ENCODE data around the gene CUBN.
A peak's percentile ranks its signal among the peaks of the same experiment; 100 is the strongest.

CUBN gene

DNA sequence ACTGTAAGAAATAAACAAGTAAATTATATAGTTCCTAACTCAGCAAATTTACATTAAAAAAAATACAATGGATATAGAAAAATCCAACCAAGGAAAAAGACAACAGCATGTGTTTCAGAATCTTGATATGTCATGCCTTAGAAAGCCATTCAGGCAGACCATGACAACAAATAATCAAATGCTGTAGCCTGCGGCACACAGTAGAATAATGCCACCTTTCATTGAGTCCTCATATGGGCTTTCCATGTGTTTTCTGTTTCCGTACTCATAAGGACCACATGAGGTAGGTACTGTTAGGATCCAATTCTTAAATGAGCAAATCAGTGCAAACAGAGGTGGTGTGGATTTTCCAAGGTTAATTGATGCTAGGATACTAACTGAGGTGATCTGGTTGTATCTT lies 138.6 kb downstream of the CUBN start:
- no peak for DNase-seq (ENCODE audit: low read depth, low spot score)

DNA sequence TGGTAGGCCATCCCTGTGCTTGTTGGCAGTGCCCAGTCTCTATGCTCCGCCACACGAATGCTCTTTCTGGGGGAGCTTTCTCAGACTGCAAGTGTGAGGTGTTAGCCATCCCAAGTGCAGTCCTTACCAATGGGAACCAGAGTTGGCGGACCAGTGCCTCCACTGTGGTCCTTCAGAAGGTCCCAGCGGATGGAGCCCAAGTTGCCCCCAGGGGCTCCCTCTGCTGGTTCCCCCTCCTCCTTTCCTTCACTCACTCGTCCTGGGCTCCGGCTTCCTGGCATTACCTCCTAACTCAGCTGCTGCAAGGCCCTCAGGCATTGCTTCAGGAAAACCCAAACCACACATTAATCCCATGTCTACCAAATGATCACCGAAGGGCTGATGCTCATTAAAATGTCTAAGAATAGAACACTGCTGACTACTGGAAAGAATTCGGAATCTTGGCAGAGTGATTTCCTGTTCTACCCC lies 139.8 kb downstream of the CUBN start:
- DNase-seq (ENCODE audit: low read depth, low spot score): no peak

DNA sequence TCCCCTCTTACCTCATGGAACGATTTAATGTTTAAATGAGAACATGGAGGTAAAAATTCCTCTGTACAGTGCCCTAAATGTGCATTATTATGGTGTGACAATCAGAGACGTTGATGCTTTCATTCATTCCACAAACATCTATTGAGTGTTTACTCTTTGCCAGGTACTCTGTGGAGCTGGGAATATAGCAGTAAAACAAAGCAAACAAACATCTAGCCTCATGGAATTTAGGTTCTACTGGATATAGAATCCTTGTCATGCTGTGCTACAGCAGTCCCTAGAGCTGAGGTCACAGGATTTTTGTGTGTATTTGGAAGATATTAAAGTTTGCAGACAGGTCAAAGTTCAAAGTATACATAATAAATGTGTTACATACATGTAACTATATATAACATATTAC lies 140.7 kb downstream of the CUBN start:
- DNase-seq (ENCODE audit: low read depth, low spot score): no peak

DNA sequence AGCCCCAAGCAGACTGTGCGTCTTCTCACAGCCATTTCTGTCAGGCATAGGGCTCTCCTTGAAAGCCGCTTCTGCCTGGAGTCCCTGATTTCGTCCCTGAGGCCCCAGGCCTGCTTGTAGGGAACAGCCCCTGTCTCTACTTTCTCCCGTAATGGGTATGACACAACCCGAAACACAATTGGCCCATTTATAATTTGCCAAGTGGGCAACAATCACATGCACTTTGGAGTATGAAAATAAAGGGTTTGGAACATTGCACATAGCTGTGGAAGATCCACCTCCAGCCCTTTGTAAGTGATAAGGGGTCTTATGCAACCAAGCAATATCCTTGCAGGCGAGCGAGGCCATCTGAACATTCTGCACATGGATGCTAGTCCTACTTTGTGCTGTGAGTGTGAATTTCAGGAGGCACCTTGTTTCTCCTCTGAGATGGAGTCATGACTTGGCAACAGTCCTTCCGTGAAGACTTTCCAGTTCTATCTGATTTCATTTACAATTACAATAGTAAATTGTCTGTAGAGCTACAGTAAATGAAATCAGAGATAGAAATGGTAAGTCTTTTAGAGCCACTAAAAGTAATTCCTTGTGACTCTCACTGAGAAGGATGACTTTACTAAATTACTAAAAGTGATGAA lies 141.5 kb downstream of the CUBN start:
- no peak for DNase-seq (ENCODE audit: low read depth, low spot score)

DNA sequence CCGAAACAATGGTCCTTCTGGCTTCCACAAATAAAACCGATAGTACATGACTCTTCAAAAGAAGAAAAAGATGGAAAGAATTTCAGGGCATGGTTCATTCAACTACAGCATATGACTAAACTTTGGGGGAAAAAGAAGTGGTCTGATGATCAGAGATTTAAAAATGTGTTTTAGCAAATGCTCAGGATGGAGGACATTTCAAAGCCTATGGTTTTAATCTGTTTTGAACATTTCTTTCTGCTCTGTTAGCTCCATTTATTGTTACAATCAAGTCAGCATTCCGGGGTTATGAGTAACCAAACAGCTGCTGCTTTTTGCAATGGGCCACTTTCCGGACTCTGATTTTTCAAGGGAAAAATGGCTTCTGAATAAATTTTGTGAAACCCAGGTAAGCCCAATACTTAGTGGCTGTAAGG lies 142.4 kb downstream of the CUBN start:
- DNase-seq (ENCODE audit: low read depth, low spot score): no peak

DNA sequence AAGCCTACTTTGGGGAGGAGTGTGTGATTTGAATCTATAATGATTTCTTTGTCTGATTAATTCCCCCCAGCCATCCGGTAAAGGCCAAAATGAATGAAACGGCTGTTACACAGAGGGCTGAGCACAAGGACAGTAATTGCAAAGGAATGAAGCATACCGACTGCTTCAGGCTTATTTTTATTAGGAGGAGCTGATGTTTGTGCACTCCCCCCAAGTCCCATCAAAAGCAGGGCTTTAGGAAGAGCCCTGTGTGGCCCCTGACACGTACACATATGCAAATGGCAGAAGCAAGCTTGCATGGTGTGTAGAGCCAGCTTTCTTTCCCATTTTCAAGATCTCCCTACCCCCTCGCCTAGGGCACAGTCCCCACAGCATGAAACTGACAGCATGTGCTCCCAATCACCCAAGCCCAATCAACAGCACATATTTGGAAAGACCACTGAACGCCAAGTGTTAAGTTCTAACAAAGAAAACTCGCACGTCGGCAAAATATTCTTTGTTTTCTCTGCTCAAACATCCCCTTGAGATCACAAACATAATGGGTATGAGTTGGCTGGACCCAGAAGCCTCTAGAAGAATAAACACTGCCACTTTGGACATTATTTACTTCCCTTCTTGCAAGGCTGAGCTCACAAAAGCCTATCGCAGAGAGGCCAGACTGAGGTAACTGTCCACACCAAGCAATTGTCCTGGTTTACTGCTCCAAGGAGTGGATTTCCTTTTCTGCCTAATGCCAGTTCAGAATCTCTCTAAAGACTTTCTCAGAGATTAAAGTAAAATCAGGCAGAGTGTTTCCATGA lies 143.0 kb downstream of the CUBN start:
- no peak for DNase-seq (ENCODE audit: low read depth, low spot score)

DNA sequence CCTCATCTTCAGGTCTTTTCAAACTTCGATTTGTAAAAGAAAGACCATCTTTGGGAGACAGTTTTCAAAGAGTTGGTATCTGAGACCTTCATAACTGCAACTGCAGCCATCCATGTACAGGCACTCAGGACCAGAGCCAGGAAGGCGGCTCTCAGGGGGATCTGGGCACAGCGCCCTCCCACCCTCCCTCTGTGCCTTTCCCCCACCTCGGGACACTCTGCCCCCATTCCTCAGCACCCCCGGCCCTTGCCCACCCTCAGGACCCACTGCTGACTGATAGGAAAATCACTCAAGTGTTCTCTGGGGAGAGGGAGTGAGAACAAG lies 143.6 kb downstream of the CUBN start:
- no peak for DNase-seq (ENCODE audit: low read depth, low spot score)

DNA sequence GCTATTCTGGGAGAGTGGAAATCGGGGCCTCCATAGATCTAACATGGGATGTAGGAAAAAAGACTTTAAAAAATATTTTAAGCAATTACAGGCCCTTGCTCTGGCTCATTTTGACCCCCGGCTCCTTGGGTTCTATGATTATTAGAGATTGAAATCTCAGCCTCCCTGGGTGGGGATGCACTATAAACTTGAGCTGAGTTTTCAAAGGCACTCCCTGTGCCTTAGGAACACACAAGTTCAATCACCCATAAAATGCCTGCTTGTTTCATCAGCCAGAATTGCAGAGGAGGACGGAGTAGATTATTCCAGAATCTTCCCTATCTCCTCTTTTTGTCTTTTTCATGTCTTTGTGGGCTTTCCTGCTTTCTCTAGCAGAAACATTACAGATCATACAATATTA lies 145.4 kb downstream of the CUBN start:
- DNase-seq (ENCODE audit: low read depth, low spot score): no peak

DNA sequence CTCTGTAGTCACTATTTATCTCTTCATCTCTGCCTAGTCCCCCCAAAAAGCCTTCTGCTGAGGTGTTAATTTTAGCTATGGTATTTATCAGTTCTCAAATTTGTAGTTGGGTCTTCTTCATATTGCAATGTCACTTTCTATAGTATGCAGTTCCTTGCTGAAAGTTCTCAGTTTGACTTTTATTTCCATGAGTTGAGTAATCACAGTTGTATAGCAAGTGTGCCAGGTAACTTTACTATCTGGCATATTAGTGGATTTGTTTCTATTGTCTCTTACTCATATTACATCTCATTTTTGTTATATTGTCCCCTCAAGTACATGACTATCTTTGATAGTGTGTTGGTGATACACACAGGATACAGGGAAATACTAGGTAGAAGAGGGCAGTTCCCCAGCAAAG lies 152.8 kb downstream of the CUBN start:
- no peak for DNase-seq (ENCODE audit: low read depth, low spot score)

DNA sequence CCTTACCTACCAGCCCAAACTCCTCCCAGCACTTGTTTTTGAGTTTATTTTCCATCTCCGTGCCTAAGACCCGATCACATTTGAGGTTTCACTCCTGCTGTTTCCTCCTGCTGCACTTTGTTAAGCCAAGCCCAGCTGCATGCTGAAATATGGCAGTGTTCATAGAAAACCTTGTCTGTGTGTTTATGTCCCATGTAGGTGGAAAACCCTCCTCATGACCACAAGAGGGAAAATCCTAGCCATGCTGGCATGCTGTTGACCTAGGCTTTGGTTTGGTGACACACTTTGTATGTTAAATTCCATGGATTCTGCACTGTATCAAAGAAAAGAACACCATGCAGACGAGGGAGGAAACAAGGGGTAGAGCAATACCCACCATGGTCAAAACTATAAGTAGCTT lies 154.4 kb downstream of the CUBN start:
- DNase-seq (ENCODE audit: low read depth, low spot score): no peak

DNA sequence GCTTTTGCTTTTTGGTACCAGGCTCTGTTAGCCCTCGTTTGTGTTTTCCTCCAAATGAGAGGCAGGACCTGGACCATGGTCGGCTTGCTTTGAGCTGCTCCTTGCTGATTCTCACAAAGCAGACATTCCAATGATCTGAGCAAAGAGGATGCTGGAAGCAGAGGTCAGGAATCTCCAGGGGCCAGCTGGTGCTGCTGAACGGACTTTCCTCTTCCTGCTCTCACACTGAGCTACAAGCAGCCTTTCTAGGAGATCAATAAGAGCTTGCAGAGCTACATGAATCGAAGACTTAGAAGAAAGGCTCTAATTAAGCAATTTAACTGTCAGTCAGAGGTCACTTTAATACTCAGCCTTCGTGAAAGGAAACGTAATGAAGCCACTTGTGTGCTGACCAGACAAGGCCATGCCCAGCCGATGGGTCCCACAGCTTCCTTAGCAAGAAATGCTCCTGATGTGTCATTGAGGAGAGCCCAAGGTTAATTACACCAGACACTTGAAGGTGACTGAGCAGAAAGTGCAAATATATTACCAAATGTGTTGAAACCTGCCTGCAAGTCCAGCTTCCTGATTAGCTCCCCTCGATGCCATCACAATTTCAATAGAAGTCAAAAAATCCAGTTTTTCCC lies 161.1 kb downstream of the CUBN start:
- DNase-seq (ENCODE audit: low read depth, low spot score): no peak

DNA sequence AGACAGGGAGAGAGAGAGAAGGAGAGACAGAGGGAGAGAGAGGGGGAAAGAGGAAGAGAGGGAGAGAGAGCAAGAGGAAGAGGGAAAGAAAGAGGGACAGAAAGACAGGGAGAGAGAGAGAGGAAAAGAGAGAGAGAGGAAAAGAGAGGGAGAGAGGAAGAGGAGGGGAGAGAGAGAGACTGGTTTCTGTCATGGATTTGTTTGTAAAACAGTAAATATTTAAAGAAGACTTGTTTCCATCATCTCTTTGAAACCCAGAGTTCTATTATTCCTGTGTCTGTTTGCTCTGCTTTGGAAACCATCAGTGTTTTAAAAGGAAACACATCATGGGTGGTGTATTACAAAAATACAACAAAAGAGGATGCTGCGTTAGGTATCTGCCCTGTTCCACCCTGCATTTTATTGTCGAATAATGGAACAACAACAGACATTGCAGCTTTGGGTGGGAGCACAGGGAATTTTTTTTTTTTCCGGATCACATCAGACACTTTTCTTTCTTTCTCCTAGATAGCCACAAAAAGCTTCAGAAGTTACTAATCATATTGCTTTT lies 161.7 kb downstream of the CUBN start:
- DNase-seq (ENCODE audit: low read depth, low spot score): no peak

DNA sequence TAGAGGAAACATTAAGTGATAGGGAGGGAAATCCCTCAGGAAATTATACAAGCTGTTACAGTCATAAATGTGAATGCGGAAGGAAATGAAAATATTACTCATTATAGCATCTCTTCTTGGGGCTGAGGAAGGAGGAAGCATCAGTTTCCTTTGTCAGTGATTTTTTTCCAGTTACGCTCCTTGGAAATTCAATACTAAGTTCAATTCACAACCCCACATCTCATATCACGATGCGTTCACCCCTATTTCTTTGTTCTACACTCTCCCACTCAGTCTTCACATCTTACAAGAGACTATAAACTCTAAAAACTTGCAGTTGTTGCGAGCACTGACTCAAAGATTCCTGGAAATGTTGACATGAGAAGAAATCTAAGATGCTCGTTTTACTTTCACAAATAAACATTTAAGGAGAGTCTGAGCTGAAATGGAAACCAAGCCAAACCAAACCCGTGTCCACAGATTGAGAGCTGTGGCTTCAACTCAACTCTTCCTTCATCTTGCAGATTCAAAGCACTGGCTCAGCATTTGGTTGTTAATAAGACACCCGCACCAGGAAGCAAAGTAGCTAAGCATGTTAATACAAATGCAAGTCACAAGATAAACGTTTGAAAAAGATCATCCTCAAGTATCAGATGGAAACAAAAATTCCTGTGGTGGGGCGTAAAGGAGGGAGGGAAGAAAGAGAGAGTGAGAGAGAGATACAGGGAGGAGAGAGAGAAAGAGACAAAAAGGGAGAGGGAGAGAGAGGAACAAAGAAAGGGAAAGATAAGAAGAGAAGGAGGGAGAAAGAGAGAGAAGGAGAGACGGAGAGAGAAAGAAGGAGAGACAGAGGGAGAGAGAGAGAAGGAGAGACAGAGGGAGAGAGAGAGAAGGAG lies 162.4 kb downstream of the CUBN start:
- peak; percentile 63 for DNase-seq (ENCODE audit: low read depth, low spot score)

DNA sequence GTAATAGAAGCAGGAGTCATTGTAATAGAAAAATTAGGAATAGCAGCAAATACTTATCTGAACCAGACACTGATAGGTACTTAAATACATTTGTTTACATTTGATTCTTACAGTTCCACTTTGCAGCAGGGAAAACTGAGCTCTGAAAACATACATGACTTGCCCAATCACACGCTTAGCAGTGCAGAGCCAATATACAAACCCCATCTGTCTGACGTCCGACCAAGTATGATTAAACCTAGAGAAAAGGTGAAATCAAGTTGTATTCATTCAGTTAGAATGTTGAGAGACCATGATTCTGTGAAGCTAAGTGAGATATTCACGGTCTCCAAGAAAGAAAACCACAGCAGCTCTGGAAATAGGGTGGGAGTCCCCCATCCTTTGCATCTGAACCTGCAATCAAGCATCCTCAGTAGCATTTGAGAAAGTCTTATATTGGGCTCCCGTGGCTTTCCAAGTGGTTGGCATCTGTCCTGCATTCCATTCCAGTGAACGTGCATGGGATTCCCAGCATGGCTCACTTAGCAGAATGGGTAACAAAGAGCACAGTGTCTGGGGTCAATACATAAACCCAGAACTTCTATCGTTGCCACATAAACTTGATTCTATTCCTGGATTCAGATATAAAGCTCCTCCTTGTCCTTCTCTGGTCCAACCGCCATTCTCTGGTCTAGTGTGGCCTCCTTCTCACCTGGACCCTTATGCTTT lies 163.7 kb downstream of the CUBN start:
- peak; percentile 58 for DNase-seq (ENCODE audit: low read depth, low spot score)

DNA sequence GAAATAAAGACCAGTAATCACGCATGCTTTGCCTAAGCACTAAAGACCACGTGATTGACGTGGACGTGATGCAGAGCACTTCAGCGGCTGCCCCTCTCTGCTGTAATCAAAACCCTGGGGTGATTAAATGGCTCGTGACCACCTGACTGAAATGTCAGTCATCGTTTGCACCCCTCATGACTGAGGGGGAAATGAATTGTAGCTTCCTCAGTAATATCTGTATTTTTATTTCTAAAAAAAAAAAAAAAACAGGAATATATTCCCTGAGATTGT lies 164.3 kb downstream of the CUBN start:
- DNase-seq (ENCODE audit: low read depth, low spot score): no peak

DNA sequence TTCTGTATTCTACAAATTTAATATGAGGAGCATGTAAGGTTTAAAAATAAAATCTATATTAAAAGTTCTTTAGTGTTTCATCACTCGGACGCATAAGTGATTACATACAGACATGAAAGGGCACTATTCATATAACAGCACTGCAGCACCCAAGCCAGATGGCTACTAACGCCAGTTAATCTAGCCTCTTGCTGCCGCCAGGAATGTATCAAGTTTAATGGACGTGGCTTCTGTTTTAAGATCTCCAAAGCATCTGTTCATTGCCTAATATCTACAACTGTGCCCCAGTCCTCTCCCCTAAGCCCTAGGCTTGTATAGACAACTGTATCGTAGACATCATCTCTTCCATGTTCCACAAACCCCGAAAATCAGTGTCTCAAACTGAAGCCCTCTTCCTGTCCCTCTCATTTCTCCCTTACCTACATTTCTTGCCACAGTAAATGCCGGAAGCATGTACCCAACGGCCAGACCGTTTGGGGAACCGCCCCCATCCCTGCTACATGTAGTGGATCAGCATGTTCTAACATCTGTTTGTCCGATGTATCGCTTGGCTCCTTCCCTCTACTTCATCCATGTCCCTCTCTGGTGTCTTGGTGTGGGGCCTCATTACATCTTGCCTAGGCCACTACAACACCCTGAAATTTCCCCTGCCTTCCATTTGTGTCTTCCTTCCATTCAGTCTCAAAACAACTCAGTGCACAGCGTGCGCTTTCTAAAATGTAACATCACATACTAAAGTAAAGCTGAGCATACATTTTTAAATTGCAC lies 164.9 kb downstream of the CUBN start:
- no peak for DNase-seq (ENCODE audit: low read depth, low spot score)

DNA sequence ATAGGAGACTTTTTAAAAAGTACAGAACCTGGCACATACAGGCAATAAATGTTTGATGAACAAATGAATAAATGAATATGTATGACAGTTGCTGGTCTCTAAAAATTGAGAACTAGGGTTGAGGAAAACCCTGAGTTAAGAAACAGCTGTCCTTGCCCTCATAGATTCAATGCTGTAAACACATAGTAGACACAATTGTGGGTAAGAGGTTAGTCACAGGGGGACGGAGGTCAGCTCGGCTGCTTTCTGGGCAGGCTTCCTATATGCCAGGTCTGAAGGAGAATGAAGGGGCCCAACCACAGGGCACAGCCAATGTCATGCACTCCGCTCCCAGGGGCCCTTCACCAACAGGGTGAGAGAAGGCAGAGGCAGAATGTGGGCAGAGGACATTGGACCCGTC lies 169.1 kb downstream of the CUBN start:
- no peak for DNase-seq (ENCODE audit: low read depth, low spot score)

DNA sequence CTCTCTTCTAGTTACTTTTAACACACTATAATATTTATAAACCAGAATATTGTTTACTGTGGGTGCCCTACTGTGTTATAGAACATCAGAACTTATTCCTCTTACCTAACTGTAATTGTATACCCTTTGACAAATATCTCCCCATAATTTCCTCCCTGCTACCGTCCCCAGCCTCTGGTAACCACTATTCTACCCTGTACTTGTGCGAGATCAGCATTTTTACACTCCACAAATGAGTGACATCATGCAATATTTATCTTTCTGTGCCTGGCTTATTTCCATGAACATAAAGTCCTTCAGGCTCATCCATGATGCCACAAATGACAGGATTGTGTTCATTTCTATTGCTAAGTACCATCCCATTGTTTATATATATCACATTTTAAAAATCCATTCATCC lies 172.6 kb downstream of the CUBN start:
- DNase-seq (ENCODE audit: low read depth, low spot score): no peak

DNA sequence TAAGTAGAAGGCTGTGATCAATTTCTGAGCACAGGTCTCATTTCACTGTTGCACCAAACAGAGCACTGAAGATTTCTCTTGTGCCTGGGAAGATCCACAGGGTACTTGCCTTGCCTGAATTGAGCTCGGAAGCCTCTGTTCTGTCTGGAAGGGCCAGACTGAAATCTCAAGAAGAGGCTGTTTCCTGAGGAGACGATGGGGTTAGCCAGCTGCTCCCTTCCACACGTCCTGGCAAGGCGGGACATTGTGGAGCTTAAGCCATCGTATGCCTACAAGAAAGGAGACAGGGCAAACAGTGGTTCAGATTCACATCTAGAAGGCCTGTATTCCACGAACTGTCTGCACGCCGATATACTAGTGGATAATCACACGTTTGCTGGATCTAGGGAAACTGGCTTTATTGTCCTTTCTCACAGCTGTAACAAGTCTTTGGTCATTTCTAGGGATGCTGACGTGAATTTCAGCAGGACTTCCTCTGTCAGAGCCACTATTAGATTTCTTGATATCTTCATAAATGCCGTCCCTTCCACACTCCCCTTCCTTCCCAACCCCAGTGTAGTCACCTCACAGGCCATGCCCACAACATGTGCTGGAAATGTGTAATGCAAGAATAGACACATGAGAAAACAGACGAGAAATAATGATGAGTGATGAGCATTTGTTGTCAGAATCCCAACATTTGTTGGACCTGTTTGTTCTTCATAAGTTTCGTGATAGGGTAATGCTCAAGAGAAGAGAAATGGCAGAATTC lies 175.2 kb downstream of the CUBN start:
- DNase-seq (ENCODE audit: low read depth, low spot score): no peak

DNA sequence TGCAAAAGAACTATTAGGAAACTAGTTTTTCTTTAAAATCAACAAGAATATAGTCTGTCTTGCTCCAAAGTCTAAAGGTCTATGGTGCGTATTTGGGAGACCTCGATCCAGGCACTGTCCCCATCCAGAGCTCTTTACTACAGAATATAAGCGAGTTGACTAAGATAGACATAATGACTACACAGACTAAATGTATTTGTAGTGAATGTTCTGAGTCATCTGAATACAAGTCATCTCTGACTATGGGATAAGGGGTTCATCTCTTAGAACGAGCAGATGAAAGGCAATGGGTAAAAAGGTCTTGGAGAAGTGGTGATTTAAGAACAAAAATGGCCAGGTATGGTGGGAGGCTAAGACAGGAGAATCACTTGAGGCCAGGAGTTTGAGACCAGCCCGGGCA lies 176.3 kb downstream of the CUBN start:
- DNase-seq (ENCODE audit: low read depth, low spot score): no peak
